Type B pancreatic cell (in vitro differentiated cells): ENCODE data around the gene SPRR2D. TPM values are rescaled to one million over a fixed set of nuclear protein-coding genes. Genes with fewer than 3 reads are reported as not detected.

Source experiments
- DNase-seq: peaks from one replicate; pipeline ENCODE4 v3.0.0; 2021; ENCODE audit warnings: mixed read lengths; ENCODE audit not compliant: unreplicated experiment; ENCODE audit errors: extremely low spot score
- H3K27ac Mint-ChIP-seq: 2 replicates; pipeline ENCODE4 v1.8.0; 2021; ENCODE audit warnings: mild to moderate bottlenecking, mixed read lengths
- H3K27me3 Mint-ChIP-seq: 2 replicates; pipeline ENCODE4 v1.8.0; 2021; ENCODE audit warnings: mixed read lengths
- H3K36me3 Mint-ChIP-seq: 2 replicates; pipeline ENCODE4 v1.8.0; 2021; ENCODE audit warnings: mixed read lengths
- H3K4me1 Mint-ChIP-seq: one replicate; pipeline ENCODE4 v1.8.0; 2021; ENCODE audit warnings: mixed read lengths; ENCODE audit not compliant: unreplicated experiment
- H3K4me3 Mint-ChIP-seq: 2 replicates; pipeline ENCODE4 v1.8.0; 2021; ENCODE audit warnings: mild to moderate bottlenecking, mixed read lengths
- H3K9me3 Mint-ChIP-seq: 2 replicates; pipeline ENCODE4 v1.8.0; 2021; ENCODE audit warnings: mixed read lengths
- CTCF ChIP-seq: fragments of 200-600 bp; sonication (generic); conservative IDR thresholded peaks from 2 replicates; pipeline ENCODE4 v1.5.0; 2021; ENCODE audit warnings: antibody characterized with exemption, mild to moderate bottlenecking
- total RNA-seq: library from RNA; stranded (reverse); gene quantifications from 2 replicates; pipeline ENCODE4 v1.2.1, GENCODE V29; 2021; ENCODE audit warnings: low replicate concordance

The SPRR2D gene
- total RNA-seq, 1 donor from 2014 or later: not detected

- TF ChIP-seq CTCF: no peak
- H3K4me1 Mint-ChIP-seq: no peaks in the 10 kb centered on the region
- no peaks in the 10 kb centered on the region for H3K9me3 Mint-ChIP-seq
- no peaks in the 10 kb centered on the region for H3K27me3 Mint-ChIP-seq
- H3K27ac Mint-ChIP-seq: no peak overlapping the region
- H3K36me3 Mint-ChIP-seq: no peaks in the 10 kb centered on the region
- DNase-seq: no peak
- no peak overlapping the region for H3K4me3 Mint-ChIP-seq
Measured at GRCh38 chr1:153035211-153035610, 5.7 kb downstream of the SPRR2D start.

GRCh38 chr1:153032677-153033308, 8.1 kb downstream of the SPRR2D start:
- no peak for DNase-seq
- Mint-ChIP-seq H3K9me3 (no peaks in the 10 kb centered on the region), H3K4me1 (no peaks in the 10 kb centered on the region), H3K36me3 (no peaks in the 10 kb centered on the region), H3K4me3 (peak overlapping the region; percentile 49), H3K27ac (no peak overlapping the region), H3K27me3 (no peaks in the 10 kb centered on the region)
- no peak for TF ChIP-seq CTCF

- H3K36me3 Mint-ChIP-seq: no peaks in the 10 kb centered on the region
- no peaks in the 10 kb centered on the region for H3K9me3 Mint-ChIP-seq
- TF ChIP-seq CTCF: no peak
- H3K27ac Mint-ChIP-seq: no peak overlapping the region
- H3K4me3 Mint-ChIP-seq: no peak overlapping the region
- DNase-seq: no peak
- H3K4me1 Mint-ChIP-seq: no peaks in the 10 kb centered on the region
- no peaks in the 10 kb centered on the region for H3K27me3 Mint-ChIP-seq
Measured at GRCh38 chr1:153032073-153032472, 8.8 kb downstream of the SPRR2D start.

- no peak within 1 kb of the TSS for H3K27ac Mint-ChIP-seq
- H3K4me1 Mint-ChIP-seq: no peaks in the 10 kb centered on the region
- H3K27me3 Mint-ChIP-seq: no peaks in the 10 kb centered on the region
- H3K36me3 Mint-ChIP-seq: no peaks in the 10 kb centered on the region
- TF ChIP-seq CTCF: no peak
- peak within 1 kb of the TSS; percentile 26 for H3K4me3 Mint-ChIP-seq
- H3K9me3 Mint-ChIP-seq: no peaks in the 10 kb centered on the region
- DNase-seq: no peak
Measured at GRCh38 chr1:153030895-153031294, 10.0 kb downstream of the SPRR2D start, which contains the start of gene SPRR1B. TSS of gene SPRR1B (plus strand) at chr1:153031203. CDS start at chr1:153032346, 1,143 bp downstream.

GRCh38 chr1:153028766-153029165, 12.2 kb downstream of the SPRR2D start:
- H3K27ac Mint-ChIP-seq: no peak overlapping the region
- H3K4me3 Mint-ChIP-seq: no peak overlapping the region
- no peaks in the 10 kb centered on the region for H3K27me3 Mint-ChIP-seq
- no peaks in the 10 kb centered on the region for H3K9me3 Mint-ChIP-seq
- H3K36me3 Mint-ChIP-seq: no peaks in the 10 kb centered on the region
- DNase-seq: no peak
- H3K4me1 Mint-ChIP-seq: no peaks in the 10 kb centered on the region
- TF ChIP-seq CTCF: no peak
